ENCODE results near the gene LBHD2. TPM values are rescaled to one million over a fixed set of nuclear protein-coding genes. Genes with fewer than 3 reads are reported as not detected.

The LBHD2 gene
- total RNA-seq, 1 donor from 2014 or later, result not detected

- DNase-seq, result no peak
Measured at GRCh38 chr14:103091041-103091882, 7.3 kb downstream of the LBHD2 start.

GRCh38 chr14:103091883-103092222, 7.8 kb downstream of the LBHD2 start:
- DNase-seq, result no peak

GRCh38 chr14:103093856-103094405, 9.9 kb downstream of the LBHD2 start:
- DNase-seq, result no peak

GRCh38 chr14:103094406-103095209, 10.6 kb downstream of the LBHD2 start, which contains the start of gene EXOC3L4:
Gene EXOC3L4 (plus strand): TSS chr14:103094725. CDS start chr14:103100220, 5,495 bp downstream.
- DNase-seq, result no peak

GRCh38 chr14:103095210-103095778, 11.3 kb downstream of the LBHD2 start:
- no peak for DNase-seq

- no peak for DNase-seq
Measured at GRCh38 chr14:103096387-103096786, 12.4 kb downstream of the LBHD2 start.

GRCh38 chr14:103097244-103097993, 13.4 kb downstream of the LBHD2 start:
- no peak for DNase-seq

GRCh38 chr14:103097994-103098957, 14.3 kb downstream of the LBHD2 start:
- DNase-seq, result no peak

GRCh38 chr14:103099081-103099732, 15.2 kb downstream of the LBHD2 start:
- DNase-seq, result no peak

- DNase-seq, result no peak
Measured at GRCh38 chr14:103099733-103100280, 15.8 kb downstream of the LBHD2 start.

- DNase-seq, result no peak
Measured at GRCh38 chr14:103100281-103101121, 16.5 kb downstream of the LBHD2 start.

- no peak for DNase-seq
Measured at GRCh38 chr14:103101257-103101962, 17.4 kb downstream of the LBHD2 start.

GRCh38 chr14:103101963-103102688, 18.1 kb downstream of the LBHD2 start:
- DNase-seq, result no peak

GRCh38 chr14:103102689-103103260, 18.8 kb downstream of the LBHD2 start:
- DNase-seq, result no peak

GRCh38 chr14:103103461-103104388, 19.7 kb downstream of the LBHD2 start:
- no peak for DNase-seq

GRCh38 chr14:103104389-103104653, 20.3 kb downstream of the LBHD2 start:
- no peak for DNase-seq

All from occipital lobe (tissue), 2 donors.